T-helper 9 cell (primary cell): ENCODE measurements around the gene SMARCC1.
A peak's percentile ranks its signal among the peaks of the same experiment; 100 is the strongest.
"Not testable (repeated sequence)": the region's sequence is repeated elsewhere in the genome, so short reads cannot be mapped to it uniquely, and the experiment has no call there.

Experiments used
- DNase-seq: peaks from one replicate; pipeline ENCODE4 v3.0.0-alpha.2; 2020
- total RNA-seq, 2 donors: gene quantifications; one replicate each; lab custom pipeline; 2026; lab: John Stamatoyannopoulos, UW

The SMARCC1 gene
- 135 to 187 reads per million in 2 donors for total RNA-seq

- peak; percentile 95 for DNase-seq
Measured at GRCh38 chr3:47781685-47782445, at the start of gene SMARCC1. Gene SMARCC1, minus strand, starts transcription at chr3:47781893. Its CDS starts 96 bp downstream, at chr3:47781797.

DNA sequence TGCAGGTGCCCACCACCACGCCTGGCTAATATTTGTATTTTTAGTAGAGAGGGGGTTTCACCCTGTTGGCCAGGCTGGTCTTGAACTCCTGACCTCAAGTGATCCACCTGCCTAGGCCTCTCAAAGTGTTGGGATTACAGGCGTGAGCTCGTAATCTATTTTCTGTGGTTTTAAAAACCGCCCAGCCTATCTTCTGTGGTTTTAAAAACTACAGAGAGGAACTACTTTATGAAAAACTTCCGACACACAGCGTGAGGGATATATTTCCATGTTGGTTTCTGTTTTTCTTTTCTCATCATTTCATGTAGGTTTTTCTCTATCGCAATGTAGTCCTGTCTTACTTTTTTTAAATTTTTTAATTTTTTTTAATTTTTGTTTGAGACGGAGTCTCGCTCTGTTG is 47.8 kb upstream of the SMARCC1 start:
- DNase-seq, result not testable (repeated sequence)

DNA sequence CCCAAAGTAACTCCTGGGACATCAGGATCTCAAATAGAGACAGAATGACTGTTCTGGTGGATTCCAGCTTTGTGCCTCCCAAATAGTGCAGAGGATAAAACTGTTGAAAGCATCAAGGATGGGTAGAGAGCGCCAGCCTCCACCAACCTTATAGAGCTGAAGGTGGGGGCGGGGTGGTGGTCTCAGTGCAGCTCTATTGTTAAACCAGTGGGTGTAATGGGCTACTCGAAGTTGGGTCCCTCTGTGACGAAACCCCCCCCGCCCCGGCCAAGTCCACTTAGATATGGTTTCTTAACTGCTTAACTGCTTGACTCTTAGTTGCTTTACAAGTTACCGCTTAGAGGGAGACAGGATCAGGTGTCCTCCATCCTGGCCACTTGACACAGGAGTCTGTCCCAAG is 43.9 kb upstream of the SMARCC1 start:
- DNase-seq, result no peak

DNA sequence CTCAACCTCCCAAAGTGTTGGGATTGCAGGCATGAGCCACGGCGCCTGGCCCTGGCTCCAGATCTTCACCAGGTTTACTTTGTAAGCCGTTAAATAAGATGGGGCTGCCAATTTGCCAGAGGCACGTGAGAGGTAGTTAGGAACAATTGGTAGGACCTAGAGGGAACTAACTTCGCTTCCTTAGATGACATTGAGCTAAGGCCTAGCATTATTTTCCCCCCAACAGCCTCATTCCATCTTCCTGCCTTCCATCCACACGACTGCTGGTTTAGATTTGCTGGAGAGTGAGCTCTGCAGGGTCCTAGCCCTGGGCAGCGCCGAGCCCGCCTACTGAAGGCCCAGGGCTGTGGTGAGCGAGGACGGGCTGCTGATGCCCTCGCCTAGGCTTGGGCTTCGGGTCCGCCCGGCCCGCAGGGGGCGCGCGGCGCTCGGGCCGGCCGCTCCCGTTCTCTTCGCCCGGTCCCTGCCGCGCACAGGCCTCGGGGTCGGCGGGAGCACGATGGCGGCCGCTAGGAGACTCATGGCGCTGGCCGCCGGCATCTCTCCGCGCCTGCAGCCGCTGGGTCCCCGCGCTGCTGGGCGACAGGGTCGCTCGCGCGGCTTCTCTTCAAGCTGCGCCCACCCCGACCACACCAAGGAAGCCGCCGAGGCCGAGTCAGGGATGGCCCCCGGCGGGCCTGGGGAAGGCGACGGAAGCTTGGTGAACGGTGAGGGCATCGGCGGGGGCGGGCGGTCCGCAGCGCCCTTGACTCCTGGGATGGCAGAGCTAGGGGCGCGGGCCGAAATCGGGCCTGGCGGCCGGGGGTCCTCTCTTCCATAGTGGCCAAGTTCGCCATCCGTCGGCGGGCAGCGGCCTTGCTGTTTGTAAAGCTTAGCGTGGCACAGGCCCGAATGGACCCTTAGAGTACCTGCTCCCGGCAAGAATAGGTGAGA is 43.1 kb upstream of the SMARCC1 start:
- peak; percentile 70 for DNase-seq

DNA sequence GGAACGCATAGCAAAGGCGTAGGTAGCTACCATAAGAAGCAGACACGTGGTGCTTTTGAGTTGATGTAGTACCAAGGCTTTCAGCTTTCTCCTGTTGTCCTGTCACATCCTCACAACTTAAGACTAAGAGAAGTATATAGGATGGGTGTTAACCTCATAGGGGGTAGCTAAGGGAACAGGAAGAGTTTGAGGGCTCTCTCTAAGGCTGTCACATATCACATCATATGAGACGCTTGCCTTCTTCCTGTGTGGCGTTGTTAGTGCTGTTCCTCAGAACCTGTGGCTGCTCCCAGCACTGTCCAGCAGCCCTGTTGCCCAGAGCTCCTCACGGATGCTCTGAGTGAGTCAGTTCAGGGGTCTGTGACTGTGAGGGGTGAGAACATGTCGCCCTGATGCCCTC is 35.9 kb upstream of the SMARCC1 start:
- DNase-seq, result no peak

DNA sequence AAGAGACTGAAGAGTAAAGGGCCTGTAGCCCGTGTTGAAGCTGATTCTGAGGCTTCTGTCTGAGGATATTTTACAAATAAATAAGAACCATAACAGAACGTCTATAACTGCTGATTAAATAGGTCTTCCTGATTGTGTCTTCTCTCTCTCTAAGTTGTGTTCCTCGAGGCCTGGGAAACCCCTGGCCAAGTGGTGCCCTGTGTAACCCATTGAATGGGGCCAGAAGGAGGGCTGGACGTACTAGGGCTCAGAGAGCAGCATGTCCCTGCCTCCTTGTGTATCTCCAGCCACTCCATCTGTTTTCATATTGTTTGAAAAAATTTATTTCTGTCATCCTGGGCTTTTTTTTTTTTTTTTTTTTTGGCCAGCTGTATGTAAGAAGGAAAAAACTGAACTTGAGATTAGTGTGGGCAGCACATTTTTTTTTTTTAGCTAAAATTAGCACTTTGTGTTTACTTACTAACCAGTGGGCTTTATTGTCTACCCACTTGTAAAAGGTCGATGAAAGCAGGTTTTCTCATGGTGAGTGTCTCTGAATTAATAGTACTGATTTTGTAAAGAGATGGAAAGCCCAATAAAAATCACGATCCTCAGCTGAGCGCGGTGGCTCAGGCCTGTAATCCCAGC is 32.0 kb upstream of the SMARCC1 start:
- DNase-seq, result no peak

DNA sequence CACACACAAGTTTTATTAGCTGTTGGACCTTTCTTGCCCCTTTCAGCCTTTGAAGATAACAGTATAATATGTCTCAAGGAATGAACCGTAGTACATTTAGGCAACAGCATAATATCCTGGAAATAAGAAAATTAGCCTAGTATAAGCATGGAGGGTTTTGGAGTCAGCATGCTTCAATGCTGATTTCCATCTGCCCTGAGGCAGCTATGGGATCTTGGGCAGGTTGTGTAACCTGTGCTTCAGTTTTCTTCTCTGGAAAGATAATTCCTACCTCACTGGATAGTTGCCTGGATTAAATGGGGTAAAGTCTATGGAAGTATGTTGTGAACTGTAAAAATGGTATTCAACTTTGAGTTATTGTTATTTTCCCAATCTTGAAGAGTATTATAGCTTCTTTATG is 22.9 kb upstream of the SMARCC1 start:
- no peak for DNase-seq

DNA sequence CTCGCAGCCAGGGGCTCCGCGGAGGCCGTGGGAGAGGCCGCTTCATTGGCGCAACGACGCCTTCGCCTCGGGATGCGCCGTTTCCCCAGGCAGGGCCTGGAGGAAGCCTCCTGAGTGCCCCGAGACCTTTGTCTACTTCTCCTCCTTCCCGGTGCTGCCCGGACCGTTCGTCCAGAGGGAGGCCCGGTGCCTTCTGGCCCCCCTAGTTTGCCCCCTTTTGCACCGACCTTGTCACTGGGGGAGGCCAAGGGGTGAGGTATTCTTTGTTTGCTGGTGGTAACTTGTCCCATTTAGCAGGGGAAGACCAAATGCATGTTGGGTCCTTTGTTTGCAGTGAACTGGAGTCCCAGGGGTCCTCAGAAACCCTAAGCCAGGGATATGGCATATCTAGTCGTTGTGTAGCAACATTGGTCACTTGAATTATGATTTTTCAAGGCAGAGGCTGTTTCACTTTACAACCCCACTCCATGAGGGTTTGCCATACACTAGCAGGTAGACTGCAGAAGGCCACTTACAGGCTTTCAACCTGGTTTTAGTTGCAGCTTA is 21.9 kb upstream of the SMARCC1 start:
- no peak for DNase-seq

- peak; percentile 81 for DNase-seq
Measured at GRCh38 chr3:47802734-47803479, 21.2 kb upstream of the SMARCC1 start, which contains the start of gene DHX30. Gene DHX30, plus strand, starts transcription at chr3:47803138. Its CDS starts 7,546 bp downstream, at chr3:47810684.

DNA sequence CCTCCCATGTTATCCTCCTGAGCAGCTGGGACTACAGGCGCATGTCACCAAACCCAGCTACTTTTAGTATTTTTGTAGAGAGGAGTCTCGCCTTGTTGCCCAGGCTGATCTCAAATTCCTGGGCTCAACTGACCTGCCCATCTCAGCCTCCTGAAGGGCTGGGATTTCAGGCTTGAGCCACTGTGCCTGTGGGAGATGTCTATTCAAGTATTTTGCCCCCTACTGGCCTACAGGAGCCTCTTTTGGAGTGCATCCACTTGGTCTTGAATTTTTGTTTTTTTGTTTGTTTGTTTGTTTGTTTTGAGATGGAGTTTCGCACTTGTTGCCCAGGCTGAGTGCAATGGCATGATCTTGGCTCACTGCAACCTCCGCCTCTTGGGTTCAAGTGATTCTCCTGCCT is 18.0 kb upstream of the SMARCC1 start:
- DNase-seq, result no peak

DNA sequence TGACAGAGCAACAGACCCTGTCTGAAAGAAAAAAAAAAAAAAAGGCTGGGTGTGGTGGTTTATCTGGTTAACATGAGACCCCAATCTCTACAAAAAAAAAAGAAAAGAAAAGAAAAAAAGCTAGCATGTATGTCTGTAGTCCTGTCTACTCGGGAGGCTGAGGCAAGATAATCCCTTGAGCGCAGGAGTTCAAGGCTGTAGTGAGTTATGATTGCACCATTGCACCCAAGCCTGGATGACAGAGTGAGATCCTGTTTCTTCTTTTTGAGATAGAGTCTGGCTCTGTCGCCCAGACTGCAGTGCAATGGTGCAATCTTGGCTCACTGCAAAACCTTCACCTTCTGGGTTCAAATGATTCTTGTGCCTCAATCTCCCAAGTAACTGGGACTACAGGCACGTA is 12.9 kb upstream of the SMARCC1 start:
- no peak for DNase-seq

- DNase-seq, result no peak
Measured at GRCh38 chr3:47792699-47793098, 11.0 kb upstream of the SMARCC1 start.

GRCh38 chr3:47791193-47791855 is 9.6 kb upstream of the SMARCC1 start:
- DNase-seq, result no peak

DNA sequence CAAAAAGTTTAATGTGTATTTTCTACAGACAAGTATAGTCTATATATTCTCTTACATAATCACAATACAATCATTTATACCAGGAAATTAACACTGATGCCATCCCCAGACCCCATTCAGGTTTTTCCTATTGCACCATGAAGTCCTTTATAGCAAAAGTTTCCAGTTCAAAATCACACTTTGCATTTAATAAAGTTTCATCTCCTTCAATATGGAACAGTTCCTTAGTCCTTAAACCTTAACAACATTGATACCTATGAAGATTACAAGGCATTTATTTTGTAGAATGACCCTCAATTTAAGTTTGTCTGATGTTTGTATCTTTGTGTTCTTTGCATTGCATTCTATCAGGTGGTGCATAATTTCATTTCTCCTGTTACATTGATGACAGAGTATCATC is 2.0 kb upstream of the SMARCC1 start:
- DNase-seq, result no peak

DNA sequence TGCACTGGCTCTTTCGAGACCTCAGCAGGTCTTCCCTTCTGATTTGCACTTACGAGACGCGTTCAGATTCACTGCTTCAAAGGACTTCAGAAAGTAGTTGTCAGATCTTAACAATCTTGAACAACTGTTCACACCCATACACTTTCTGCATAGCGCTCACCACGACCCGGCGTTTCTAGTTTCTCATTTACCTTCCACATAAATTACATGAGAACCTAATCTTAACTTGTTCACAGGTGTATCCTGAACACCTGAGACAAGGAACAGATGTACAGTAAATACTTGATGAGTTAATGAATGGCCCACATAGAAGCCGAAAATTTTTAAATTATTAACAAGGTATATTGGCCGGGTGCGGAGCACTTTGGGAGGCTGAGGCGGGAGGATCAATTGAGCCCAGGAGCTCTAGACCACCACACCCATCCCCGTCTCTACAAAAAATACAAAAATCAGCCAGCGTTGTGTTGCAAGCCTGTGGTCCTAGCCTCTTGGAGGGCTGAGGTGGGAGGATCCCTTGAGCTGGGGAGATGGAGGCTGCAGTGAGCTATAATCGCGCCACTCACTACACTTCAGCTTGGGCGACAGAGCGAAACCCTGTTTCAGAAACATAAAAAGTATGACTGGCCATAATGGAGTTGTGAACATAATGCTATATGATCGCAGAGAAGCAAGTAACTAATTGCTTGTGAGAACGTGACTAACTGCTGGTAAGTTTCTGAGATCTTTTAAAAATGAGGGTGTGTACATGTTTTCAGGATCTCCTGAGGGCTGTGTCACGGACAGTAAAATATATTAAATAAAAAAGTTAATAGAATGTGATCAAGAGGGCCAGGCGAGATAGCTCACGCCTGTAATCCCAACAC is 984 bp upstream of the SMARCC1 start:
- DNase-seq, result no peak

- peak; percentile 56 for DNase-seq
Measured at GRCh38 chr3:47780741-47781684, 680 bp downstream of the SMARCC1 start.

GRCh38 chr3:47778746-47779145 is 2.9 kb downstream of the SMARCC1 start:
- no peak for DNase-seq

GRCh38 chr3:47772788-47773187 is 8.9 kb downstream of the SMARCC1 start:
- DNase-seq, result no peak

DNA sequence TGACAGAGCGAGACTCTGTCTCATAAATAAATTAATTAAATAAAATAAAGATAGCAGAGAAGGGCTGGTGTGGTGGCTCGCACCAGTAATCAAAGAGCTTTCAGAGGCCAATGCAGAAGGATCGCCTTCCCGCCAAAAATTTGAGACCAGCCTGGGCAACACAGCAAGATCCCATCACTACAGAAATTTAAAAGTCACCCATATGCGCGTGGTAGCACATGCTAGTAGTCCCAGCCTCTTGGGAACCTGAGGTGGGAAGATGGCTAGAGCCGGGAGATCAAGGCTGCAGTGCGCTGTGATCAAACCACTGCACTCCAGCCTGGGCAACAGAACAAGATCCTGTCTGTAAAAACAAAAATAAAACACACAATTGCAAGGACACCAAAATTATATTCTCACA is 9.6 kb downstream of the SMARCC1 start:
- no peak for DNase-seq
